DND-41 (cell line): Measurements from ENCODE around the gene CSRNP3.

Source experiments
- EZH2 ChIP-seq: IDR thresholded peaks from 3 replicates; pipeline ENCODE4 v1.6.1; 2012; ENCODE audit warnings: borderline replicate concordance, low read depth, mild to moderate bottlenecking, moderate library complexity, low read length, inconsistent platforms; ENCODE audit not compliant: severe bottlenecking
- TF ChIP-seq, protein P1 (sequence below): IDR thresholded peaks from 2 replicates; pipeline ENCODE4 v1.5.1; 2012; ENCODE audit warnings: borderline replicate concordance, low read length, moderate library complexity, mild to moderate bottlenecking; ENCODE audit not compliant: poor library complexity, severe bottlenecking; ENCODE audit errors: extremely low read depth

DNA sequence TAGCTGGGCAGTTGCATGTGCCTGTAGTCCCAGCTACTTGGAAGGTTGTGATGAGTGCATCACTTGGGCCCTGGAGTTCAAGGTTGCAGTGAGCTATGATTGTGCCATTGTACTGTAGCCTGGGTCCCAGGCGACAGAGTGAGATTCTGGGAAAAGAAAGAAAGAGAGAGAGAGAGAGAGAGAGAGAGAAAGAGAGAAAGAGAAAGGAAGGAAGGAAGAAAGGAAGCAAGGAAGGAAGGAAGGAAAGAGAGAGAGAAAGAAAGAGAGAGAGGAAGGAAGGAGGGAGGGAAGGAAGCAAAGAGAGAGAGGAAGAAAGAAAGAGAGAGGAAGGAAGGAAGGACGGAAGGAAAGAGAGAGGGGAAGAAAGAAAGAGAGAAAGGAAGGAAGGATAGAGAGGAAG, 196.1 kb downstream of the CSRNP3 start:
- TF ChIP-seq, protein P1, sequence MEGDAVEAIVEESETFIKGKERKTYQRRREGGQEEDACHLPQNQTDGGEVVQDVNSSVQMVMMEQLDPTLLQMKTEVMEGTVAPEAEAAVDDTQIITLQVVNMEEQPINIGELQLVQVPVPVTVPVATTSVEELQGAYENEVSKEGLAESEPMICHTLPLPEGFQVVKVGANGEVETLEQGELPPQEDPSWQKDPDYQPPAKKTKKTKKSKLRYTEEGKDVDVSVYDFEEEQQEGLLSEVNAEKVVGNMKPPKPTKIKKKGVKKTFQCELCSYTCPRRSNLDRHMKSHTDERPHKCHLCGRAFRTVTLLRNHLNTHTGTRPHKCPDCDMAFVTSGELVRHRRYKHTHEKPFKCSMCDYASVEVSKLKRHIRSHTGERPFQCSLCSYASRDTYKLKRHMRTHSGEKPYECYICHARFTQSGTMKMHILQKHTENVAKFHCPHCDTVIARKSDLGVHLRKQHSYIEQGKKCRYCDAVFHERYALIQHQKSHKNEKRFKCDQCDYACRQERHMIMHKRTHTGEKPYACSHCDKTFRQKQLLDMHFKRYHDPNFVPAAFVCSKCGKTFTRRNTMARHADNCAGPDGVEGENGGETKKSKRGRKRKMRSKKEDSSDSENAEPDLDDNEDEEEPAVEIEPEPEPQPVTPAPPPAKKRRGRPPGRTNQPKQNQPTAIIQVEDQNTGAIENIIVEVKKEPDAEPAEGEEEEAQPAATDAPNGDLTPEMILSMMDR, result no peak
- no peak for TF ChIP-seq EZH2
